Measurements from ENCODE around the gene LEF1.

- TF ChIP-seq, protein P1, sequence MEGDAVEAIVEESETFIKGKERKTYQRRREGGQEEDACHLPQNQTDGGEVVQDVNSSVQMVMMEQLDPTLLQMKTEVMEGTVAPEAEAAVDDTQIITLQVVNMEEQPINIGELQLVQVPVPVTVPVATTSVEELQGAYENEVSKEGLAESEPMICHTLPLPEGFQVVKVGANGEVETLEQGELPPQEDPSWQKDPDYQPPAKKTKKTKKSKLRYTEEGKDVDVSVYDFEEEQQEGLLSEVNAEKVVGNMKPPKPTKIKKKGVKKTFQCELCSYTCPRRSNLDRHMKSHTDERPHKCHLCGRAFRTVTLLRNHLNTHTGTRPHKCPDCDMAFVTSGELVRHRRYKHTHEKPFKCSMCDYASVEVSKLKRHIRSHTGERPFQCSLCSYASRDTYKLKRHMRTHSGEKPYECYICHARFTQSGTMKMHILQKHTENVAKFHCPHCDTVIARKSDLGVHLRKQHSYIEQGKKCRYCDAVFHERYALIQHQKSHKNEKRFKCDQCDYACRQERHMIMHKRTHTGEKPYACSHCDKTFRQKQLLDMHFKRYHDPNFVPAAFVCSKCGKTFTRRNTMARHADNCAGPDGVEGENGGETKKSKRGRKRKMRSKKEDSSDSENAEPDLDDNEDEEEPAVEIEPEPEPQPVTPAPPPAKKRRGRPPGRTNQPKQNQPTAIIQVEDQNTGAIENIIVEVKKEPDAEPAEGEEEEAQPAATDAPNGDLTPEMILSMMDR (IDR thresholded peaks at IDR 0.05), result no peak
- no peak for TF ChIP-seq POLR2A (IDR thresholded peaks at IDR 0.05)
Observed at GRCh38 chr4:108110450-108110849, 58.3 kb downstream of the LEF1 start.
